Frontal cortex (tissue), 4 donors: ENCODE measurements around the gene FRMD4B. TPM values are rescaled to one million over a fixed set of nuclear protein-coding genes. Genes with fewer than 3 reads are reported as not detected.
"Not testable (repeated sequence)": the region's sequence is repeated elsewhere in the genome, so short reads cannot be mapped to it uniquely, and the experiment has no call there.

Experiments used
- DNase-seq, 2 donors: peaks; one replicate each; pipeline ENCODE4 v3.0.0; 2012; ENCODE audit warnings: low spot score in 2 of 2
- FAIRE-seq: peaks from 2 replicates; lab custom pipeline; 2012; peaks lifted over from hg19 to GRCh38; lab: Jason Lieb, UNC
- total RNA-seq: library from RNA; depleted of rRNA; stranded (reverse); fragments of >200 nt; gene quantifications from one replicate; pipeline ENCODE4 v1.2.3, GENCODE V29; 2014
- donor health status: control.
- donor health status: control.
- donor health status: control.

Gene FRMD4B
- total RNA-seq, 1 donor from 2014 or later: 72.2 TPM

DNA sequence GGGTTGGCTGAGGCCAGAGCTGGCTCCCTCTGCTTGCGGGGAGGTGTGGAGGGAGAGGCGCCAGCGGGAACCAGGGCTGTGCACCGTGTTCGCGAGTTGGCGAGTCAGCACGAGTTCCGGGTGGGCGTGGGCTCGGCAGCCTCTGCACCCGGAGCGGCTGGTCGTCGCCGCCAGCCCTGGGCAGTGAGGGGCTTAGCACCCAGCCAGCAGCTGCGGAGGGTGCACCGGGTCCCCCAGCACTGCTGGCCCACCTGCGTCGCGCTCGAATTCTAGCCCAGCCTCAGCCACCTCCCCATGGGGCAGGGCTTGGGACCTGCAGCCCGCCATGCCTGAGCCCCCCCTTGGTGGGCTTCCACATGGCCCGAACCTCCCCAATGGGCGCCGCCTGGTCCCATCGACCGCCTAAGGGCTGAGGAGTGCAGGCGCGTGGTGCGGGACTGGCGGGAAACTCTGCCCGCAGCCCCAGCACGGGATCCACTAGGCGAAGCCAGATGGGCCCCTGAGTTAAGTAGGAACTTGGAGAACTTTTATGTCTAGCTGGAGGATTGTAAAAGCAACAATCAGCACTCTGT, 125.6 kb downstream of the FRMD4B start:
- DNase-seq: no peak
- FAIRE-seq: no peak

DNA sequence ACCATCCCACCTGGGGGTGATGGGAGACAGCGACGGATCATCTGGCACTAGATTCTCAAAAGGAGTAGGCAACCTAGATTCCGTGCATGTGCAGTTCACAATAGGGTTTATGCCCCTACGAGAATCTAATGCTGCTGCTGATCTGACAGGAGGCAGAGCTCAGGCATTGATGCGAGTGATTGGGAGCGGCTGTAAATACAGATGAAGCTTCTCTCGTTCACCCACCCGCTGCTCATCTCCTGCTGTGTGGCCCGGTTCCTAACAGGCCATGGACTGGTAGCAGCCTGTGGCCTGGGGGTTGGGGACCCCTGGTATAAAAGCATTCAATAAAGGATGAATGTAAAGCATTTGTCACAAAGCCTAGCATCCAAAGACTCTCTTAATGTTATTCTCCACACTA, 126.8 kb downstream of the FRMD4B start:
- DNase-seq (no peak), FAIRE-seq (no peak)

DNA sequence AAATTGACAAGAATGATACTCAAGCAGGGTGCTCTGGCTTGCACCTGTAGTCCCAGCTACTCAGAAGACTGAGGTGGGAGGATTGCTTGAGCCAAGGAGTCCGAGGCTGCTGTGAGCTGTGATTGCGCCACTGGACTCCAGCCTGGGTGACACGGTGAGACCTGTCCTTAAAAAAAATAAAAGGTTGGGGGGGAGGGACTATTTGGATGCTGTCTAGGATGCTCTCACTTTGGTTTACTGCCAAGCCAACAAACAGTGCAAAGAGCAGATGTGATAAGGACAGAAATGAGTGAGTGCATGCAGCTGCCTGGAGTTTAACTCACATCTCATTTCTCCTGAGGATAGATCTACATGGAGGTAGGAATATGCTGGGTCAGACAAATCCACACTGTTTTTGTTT, 130.0 kb downstream of the FRMD4B start:
- DNase-seq: no peak
- FAIRE-seq: no peak

DNA sequence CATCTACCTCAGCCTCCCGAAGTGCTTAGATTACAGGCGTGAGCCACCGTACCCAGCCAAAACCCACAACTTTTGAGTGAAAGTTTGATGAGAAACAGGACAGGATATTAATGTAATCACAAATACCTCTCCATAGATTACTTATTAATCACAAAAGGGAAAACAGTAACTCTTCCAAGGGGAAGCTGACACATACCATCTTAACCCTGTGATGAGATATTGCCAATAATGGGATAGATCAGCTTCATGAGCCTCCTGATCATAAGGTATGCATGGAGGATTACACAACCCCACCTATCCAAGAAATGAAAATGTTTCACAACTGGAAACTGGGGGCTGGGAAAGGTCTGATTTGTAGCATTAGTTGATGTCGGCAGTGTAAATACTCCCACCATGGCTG, 131.5 kb downstream of the FRMD4B start:
- FAIRE-seq (no peak), DNase-seq (no peak)

DNA sequence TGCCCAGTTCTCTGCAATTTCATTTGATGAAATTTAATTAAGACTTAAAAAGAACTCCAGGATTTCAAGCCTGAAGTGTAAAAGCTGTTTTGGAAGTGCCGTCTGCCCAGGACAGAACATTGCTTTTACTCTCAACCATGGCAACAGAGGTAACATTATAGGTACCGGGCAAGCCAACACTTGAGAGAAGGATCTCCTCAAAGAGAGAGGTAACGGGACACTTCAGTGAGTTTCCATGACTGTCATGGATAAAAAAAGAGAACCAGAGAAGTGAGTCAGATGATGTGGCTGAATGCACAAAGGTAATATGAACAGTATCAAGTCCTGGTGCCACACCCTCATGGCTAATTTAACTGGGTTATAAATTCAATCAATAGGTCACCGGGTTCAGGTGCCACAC, 133.3 kb downstream of the FRMD4B start:
- DNase-seq: no peak
- FAIRE-seq: no peak

DNA sequence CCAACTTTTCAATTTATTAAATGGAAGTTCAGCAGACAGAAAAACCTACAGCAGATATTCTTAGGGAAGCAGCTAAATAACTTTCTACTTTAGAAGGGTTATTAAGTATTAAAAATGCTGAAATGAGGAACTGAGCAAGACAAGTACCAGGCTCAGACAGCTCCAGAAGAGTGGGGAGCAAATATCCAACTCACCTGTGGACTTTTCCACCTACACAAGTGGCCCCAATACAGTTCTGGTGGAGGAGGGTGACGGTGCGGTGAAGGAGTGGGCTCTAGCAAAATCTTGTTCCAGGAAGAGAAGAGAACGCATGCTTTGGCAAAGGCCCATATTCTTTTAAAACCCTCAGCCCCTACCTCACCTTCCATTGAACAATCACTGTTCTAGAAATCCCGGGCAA, 133.7 kb downstream of the FRMD4B start:
- FAIRE-seq (no peak), DNase-seq (no peak)

DNA sequence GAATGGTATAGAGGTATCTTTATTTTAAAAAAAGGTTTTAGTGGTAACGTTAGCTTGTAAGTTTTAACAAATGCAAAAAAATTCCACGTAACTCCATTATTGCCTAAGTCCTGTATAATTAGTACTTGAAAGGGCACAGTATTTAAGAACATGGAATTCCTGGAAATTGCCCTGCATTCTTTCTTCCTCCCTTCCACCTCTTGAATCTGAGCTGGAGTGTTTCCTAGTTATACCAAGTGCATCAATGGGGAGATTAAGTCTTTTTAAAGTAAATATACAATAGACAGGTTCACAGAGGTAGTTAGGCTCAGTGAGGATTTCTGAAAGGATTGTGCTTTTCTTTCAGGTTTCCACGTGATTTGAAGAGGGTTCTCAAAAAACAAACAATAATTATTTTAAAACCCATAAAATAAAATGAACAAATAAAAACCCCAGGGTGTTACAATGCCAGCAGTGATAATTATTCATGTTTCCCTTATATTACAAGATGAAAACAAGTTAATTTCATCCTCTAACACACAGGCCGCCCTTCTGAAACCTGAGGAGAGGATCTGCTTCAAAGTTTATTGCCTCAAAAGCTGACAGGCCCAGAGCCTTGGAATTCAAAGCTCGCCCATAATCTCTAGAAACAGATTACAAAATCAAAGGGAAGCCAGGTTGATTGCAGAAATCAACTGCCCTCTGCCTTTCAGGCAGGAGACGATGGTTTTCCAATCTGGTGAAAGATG, 134.6 kb downstream of the FRMD4B start:
- FAIRE-seq (no peak), DNase-seq (no peak)

DNA sequence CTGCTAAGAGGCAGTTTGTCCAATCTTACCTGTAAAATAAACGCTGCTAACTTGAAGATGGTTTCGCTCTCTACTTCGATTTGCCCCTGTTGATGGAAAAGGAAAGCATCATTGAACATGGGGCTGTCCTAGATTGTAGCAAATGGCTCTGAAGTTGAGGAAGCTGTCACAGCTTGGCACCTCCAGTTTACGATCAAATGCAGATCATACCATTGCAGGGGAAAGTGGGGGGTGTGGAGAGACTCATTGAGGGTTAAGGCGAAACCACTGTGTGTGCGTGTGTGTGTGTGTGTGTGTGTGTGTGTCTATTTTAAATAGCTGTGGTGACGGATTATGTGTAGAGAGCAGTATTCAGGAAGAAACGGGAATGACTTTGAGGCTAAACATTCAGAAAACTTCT, 135.9 kb downstream of the FRMD4B start:
- DNase-seq: peak; percentile 18 to 22
- no peak for FAIRE-seq

DNA sequence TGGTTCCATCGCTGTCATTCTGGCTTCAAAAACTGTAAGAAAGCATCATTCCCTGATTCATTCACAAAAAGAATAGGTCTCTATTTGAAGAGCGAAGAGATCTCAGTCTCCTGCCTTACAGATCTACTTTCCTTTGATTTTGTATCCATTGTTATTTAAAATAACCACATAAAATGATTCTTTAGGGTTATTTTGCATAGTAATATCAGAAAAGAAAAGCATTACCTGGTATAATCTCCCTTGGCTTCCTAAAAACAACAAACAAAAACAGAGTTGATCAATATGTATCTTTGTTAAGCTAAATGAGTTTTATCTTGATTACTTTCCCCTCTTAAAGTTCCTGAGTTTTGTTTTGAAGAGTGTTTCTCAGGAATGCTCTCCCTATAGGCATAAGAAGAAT, 136.9 kb downstream of the FRMD4B start:
- DNase-seq: no peak
- no peak for FAIRE-seq

DNA sequence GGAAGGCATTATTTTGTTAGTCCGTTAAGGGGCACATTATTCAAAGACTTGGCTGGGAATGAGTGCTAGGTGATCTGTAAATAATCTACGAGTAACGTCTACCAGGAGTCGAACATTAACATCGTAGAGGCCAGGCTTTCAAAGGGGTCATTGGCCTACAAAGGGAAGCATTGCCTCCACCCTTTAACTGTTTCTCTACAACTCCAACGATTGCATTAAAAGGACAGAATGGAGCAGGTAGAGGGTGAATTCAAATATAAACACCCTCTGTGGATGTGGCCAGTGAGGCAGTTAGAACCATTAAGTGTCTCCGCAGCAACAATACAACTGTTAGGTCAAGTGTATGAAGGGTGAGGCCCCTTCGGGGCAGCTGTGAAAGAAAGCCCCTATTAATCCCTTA, 137.5 kb downstream of the FRMD4B start:
- no peak for DNase-seq
- FAIRE-seq: no peak

DNA sequence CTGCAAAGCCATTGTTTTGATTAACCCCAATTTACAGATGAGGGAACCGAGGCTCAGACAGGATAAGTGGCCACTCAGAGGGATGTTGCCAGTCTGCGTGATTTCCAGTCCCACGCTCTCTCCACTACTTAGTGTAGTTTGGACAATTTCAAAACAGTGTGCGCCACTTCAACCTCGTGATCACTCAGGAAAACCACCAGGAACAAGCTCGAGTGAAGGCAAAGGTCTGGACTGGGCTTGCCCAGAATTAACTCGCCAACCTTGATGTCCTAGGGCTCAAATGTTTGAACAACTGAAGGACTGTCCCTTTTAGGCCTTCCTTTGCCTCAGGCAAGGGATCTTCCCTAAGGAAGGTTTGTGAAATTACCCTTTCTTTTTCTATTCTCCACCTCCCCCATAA, 139.3 kb downstream of the FRMD4B start:
- FAIRE-seq: no peak
- DNase-seq: no peak

DNA sequence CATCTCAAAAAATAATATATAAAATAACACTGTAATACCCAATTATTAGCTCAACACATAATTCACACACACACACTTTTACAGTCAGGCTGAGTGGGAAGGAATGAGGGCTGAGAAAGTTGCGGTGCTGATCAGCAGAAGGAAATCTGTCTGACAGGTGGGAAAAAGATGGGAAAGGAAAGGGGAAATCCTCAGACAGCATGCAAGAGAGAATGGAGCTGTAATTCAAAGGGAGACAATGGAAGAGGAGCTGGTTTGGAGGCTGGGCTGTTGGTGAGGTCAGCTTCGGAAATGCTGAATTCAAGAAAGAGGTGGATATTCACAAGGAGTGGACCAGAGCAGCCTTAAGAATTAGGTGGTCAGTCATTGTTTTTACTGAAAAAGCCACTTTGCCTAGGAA, 141.8 kb downstream of the FRMD4B start:
- DNase-seq: no peak

DNA sequence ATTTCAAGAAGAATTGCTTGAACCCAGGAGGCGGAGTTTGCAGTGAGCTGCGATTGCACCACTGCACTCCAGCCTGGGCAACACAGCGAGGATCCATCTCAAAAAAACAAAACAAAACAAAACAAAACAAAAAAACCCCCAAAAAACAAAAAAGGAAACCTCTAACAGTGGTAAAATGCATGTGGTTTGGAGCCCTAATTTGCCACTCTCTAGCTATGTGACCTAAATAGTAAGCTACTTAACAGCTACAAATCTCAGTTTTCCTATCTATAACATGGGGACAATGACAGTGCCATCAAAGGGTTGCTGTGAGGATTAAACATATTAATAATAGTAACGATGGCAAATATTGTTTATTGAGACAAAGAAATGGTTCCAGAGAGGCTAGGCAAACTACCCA, 144.1 kb downstream of the FRMD4B start:
- DNase-seq (no peak), FAIRE-seq (no peak)

More for the DNA sequence above, 141.8 kb downstream of the FRMD4B start:
- FAIRE-seq: no peak

DNA sequence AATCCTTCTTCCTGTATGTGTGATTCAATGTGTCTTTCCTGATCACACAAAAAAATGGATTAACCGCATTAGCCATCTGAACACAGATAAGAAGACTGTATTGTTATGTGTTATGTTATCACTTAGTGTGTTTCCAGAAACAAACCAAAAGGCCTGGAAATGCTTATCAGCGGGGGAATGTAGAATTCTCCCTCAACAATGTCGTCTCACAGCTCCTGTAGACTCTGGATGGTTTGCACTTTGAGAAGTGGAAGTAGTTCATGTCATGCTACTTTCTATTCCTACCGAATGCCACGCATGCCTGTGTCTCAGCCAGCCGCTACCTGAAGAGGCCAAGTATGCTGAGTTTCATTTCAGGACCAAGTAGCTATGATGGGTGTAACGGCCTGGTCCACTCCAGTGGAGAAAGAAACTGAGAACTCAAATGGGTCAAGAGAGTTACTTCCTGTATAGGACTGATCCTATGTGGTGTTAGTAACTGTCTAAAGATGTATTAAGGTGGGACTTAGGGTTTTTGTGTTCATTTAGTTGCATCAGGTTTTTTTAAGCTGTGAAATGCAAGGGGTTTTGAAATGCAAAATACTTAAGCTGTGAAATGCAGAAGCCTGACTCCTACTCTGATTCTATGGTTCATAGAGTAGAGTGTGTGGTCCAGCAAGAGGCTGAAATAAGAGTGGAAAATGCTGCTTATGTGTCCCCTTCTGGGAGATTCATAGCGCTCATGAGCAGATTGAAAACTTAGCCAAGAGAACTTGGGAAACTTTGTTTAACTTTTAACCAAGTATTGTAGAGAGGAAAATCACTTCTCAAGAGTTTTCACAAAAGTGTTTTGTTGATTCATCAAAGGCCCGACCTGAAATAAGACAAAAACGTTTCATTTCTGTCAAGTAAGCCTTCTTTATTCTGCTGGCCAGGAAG, 145.0 kb downstream of the FRMD4B start:
- FAIRE-seq: no peak
- DNase-seq: no peak

DNA sequence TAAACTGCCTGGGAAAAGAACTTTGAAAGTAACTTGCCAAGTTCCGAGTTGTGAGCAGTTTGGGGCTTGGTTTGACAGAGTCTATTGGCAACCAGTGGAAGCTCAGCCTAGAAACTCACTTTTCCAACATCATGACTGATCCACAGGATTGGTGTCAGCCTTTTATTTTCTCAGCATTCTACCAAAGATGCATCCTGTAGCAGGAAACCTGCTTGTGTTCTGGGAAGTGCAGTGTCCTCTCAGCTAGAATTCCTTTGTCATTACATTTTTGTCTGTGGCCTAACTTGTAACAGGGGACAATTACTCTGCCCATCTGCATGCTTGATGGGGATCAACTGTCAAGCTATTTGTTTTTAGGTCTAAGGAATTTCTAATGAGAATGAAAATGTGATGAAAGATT, 146.8 kb downstream of the FRMD4B start:
- no peak for DNase-seq
- no peak for FAIRE-seq

DNA sequence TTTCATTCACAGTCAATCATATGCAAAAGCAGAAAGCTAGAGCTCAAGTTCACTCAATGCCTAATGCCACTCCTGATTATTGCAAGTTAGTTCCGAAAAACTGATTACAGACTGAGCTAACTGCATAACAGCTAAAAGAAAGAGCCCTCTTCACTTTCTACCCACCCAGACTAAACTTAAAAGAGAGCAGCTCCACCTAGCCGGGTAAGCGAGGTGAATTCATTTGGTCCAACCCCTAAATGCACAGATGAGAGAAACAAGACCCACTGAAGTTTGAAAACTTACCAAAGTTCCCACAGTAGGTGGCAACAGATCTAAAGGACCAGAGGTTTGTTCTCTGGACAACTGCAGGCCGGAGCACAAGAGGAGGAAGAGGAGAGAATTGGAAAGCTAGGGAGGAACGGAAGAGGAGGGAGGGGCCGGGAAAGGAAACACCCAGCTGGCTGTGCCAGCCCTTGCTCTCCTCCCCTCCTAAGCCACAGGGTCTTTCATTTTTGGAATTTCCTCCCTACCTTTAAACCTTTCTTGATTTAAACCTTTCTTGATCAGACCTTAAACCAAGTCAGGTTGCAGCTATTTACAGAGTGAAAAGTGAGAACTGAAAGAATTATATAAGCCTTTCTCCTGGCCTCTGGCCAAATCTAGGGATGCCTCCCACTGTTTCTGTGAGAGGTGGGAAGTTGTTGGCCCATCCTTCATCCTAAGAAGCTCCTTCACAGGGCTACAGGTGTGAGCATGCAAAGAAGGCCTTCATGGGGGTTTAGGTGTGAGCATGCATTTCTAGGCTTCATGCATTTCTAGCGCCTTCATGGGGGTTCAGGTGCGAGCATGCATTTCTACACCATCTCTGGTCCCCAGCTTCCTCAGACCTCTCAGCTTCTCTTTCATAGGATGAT, 148.8 kb downstream of the FRMD4B start:
- no peak for FAIRE-seq

DNA sequence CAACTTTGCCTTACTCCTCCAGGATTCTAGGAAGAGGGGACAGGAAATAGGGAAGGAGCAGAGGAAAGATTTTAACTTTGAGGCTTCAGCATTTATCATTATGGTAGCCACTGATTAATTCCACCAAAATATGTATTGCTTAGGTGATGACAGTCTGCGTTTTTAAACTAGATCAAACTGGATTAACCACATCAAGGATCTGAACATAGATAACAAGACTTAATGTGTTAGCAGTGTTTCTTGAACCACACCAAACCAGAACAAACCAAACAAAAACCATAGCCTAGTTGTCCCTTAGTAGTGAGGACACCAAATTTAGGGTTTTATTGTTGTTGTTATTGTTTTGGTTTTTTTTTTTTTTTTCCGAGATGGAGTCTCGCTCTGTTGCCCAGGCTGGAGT, 150.0 kb downstream of the FRMD4B start:
- no peak for DNase-seq
- FAIRE-seq: no peak

More for the DNA sequence above, 148.8 kb downstream of the FRMD4B start:
- DNase-seq: no peak

DNA sequence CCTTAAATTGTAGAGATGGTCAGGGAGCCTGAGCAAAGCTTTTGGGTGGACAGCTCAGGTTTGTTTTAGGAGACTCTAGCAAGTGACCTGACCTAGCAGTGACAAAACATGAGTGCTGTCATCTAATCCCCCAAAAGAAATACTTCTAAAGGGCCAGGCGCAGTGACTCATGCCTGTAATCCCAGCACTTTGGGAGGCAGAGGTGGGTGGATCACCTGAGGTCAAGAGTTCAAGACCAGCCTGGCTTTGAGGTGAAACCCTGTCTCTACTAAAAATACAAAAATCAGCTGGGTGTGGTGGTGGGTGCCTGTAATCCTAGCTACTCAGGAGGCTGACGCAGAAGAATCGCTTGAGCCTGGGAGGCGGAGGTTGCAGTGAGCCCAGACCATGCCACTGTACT, 150.7 kb downstream of the FRMD4B start:
- DNase-seq, FAIRE-seq: not testable (repeated sequence)

DNA sequence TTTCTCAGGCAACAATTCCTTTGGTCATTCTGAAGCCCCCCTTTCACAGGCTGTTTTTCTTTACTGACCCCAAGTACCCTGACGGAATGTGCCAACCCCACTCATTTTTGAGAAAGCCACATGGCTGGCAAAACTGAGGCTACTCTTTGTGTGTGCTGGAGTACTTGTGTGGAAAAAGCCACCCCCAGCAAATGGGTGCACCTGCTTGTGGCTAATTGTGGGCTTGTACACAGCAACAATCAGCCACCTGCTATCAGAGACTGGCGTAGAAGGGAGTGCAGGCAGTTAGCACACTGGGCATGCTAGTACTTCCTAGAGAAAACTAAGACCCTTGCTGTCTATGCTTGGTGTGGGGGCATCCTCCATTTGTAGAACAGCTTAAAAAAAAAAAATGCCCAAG, 153.4 kb downstream of the FRMD4B start:
- FAIRE-seq: no peak
- no peak for DNase-seq

DNA sequence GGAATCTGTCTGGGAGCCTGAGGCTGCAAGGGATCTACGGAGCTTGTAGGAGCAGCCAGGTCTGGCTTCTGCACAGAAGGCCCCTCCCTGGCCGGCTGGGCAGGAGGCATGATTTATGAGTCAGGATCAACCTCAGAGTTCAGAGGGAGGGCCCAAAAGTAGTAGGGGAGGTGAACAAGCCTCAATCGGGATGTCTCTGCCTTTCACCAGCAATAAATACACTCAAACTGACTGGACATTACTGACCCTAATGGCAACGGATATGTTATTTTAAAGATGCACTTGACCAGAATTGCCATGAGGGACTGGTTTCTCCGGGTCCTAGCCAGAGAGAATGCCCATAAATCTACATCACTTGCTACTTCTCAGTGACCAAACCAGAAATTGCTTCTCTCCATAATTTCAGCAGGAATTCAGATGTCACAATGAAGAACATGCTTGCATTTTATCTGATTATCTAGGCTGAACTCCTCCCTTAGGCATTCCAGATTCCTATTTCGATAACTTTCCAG, 153.9 kb downstream of the FRMD4B start:
- FAIRE-seq (no peak), DNase-seq (no peak)
